GM15510 (cell line): Measurements from ENCODE around the gene GPR141.

Source experiments
- POLR2A ChIP-seq: IDR thresholded peaks from 3 replicates; pipeline ENCODE4 v1.6.1; 2011; ENCODE audit warnings: borderline replicate concordance; ENCODE audit not compliant: insufficient read length; ENCODE audit errors: extremely low read depth

Gene GPR141

DNA sequence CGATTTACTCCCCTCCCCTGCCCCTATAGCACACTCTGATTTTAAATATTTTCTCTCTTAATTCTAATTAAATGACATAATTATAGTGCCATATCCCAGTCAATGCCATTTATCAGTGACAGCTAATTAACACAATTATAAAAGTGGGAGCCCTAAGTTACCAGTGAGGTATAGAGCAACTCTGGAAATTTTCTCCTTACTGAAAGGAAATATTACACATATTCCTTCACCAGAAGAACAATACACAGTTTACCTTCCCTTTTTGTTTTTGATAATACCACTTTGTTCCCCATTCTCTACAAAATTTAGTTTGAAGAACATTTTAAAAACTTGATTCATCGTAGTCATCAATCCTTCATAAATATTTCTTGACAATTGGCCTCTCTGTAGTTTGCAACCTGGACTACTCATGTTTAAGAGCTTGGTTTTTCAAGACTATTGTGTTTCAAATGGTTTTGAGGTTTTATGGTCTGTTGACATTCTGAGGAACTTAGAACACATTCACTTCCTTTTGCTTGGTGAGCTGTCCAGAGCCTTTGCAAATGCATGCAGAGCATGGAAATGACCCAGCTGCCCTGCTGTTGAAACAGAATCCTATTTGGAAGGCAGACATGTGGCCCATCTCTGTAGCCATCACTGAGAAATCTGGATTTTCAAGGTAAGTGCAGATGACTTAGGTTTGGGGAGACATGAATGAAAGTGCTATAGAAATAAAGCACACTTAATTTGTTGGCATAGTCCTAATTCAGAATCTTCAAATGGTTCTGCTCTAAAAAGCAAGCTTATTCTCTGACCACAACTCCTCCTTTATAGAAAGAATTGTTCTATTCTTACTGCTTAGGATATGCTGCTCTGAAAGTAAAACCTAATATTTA, at the start of gene GPR141:
GPR141 (plus strand) TSS at position 521 of the 875 bp plus-strand sequence. CDS start 56,628 bp downstream, outside the sequence.
- TF ChIP-seq POLR2A = no peak

DNA sequence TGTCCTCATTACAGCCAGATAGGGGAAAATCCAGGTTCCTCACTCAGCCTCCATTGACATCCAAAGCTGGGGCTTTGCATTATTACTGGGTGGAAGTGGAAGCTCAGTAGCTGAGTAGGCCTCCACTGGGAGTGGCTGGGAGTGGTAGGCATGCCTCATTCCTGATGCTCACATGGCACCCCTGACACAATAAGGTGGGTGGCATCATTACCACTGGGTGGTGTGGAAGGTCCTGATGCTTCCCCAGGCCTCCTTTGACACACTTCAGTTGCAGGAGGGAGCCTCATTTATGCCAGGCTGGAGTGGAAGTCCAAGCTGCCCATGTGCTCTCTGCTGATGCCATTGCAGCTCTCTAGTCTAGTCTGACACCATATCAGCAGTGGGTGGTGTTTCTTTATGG, 48.2 kb upstream of the GPR141 start:
- TF ChIP-seq POLR2A = no peak

DNA sequence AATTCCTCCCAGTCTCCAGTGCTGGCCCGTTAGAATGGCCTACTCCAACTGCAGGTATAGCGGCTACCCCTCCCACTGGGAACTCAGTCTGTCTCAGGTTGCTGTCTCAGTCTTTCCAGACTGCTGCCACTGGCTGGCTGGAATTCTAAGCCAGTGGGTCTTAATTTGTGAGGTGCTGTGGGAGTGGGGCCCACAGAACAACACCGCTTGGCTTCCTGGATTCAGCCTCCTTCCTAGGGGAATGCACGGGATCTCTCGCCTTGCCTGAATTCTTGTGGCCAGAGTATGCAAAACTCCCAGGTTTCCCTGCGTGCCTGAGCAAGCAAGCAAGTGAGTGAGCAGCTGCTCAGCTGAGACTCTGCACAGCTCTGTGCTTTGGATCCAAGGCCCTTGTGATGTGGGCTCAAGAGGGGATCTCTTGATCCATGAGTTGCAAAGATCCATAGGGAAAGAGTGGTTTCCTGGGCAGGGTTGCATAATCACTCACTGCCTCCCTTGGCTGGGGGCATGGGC, 41.5 kb upstream of the GPR141 start:
- TF ChIP-seq POLR2A = no peak

- TF ChIP-seq POLR2A = no peak
These were observed 39.7 kb upstream of the GPR141 start for GRCh38 chr7:37643876-37644275.

DNA sequence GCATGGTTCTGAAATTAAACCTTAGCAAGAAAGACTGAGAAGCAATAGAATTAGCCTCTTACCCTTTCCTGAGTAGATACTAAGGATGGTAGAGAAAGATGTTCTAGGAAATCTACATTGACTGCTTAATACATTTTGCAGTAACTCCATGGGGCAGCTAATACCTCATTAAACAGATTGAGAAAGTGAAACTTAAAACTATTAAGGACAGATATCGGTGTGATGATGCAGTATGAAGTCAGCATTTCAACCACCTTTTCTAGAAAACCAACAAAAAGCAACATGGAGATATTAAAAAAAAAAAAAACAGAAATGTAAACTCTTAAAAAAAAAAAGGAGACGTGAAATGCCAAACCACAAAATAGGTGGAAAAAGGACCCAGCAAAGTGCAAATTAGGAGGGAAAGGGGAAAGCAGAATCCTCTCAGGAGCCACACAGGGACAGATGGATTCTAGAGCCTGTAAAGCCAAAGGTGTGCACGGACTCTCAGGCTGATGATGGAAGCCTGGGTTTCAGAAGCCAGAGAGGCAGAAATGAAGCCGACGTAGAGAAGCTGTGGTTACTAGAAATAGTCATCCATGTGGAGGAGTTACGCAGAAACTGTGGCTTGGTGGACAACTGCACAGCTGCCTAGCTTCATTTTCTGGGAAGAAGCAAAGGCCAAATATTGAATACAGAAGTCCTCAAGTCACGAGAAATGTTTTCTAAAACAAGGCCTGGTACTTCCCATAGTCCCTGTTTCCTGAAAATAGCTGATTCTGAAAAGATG, 38.1 kb upstream of the GPR141 start:
- TF ChIP-seq POLR2A = no peak

DNA sequence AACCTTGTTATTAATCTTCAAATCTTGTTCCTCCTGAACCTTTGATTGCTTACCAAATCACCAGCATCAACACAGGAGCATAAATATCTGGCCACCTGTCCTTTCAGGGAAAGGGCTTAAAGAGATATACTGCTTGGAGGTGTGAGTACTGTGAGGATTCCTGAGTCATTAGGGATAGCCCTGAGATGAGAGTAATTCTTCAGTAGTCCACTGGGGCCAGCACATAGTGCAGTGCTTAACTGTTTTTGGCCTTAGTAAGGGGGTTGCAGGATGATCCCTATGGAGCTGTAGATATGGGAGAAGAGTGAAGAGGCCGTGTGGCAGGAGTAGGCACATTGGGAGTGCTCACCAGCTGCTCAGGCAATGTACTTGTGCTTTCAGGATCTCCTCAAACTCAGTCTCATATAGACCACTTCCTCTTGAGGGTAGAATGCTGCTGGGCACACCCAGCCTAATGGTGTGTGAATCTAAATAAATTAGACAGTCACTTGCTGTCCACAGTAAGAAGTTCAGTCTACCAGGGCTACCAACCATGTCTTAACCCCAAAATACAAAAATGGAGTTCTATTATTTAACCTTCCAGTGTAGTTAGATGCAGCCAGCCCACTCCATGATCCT, 26.5 kb upstream of the GPR141 start:
- no peak for TF ChIP-seq POLR2A

DNA sequence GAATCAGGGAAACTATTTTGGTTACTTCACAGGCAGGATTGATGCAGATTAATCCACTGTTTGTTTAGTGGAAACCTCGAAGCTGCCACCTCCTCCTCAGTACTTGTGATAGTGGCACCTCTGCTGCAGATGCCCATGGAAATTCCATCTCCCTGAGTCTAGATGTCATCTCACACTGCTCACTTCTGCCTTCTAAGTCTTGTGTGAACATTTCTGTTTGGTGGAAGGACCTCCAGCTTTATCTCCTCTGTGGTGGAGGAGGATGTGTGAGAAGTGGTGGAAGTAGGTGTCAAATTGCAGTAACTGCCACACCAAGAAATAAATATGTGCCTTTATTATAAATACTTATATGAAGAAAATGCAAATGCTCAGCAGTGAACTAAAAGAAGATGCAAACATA, 25.8 kb upstream of the GPR141 start:
- TF ChIP-seq POLR2A = no peak

DNA sequence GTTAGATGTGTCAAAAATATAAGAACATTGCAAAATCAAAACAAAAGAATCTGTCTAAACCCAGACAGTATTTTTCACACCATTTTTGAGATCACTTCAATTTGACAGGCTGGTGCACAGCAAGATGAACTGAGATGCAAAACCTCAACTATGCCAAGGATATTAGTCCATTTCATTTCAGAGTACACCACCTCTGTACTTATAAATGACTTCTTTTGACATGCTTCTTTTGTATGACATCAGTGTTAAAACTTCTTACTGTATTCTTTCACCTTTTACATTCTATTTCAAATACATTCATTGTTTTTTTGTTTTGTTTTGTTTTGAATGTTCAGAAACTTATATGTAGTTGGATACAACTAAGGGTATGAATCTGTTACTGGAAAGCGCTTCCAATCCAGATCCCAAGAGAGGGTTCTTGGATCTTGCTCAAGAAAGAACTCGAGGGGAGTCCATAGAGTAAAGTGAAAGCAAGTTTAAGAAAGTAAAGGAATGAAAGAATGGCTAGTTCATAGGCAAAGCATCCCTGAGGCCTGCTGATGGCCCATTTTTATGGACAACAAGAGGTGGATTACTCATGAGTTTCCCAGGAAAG, 23.5 kb upstream of the GPR141 start:
- TF ChIP-seq POLR2A = no peak

DNA sequence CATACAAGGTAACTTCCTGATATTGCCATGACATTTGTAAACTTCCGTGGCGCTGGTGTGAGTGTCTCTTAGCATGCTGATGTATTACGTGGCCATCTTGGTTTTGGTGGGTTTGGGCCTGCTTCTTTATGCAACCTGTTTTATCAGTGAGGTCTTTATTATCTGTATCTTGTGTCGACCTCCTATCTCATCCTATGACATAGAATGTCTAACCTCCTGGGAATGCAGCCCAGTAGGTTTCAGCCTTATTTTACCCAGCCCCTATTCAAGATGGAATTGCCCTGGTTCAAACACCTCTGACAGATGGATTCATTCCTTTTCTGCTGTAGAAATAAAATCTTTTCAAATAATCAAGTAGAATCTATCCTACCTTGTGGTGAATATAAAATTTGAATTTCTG, 23.0 kb upstream of the GPR141 start:
- TF ChIP-seq POLR2A = no peak

DNA sequence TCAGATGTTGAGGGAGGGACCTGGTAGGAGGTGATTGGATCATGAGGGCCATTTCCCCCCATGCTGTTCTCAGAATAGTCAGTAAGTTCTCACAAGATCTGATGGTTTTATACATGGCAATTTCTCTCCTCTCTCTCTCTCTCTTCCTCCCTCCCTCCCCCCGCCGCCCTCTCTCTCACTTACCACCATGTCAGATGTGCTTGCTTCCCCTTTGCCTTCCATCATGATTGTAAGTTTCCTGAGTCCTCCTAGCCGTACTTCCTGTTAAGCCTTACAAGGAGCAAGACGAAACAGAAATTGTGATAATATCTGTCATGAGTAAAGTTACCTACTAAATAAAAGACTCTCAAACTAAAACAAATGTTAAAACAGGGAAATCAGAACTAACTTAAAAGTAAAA, 19.9 kb upstream of the GPR141 start:
- no peak for TF ChIP-seq POLR2A

GRCh38 chr7:37665352-37666022, 18.1 kb upstream of the GPR141 start:
- TF ChIP-seq POLR2A = no peak

DNA sequence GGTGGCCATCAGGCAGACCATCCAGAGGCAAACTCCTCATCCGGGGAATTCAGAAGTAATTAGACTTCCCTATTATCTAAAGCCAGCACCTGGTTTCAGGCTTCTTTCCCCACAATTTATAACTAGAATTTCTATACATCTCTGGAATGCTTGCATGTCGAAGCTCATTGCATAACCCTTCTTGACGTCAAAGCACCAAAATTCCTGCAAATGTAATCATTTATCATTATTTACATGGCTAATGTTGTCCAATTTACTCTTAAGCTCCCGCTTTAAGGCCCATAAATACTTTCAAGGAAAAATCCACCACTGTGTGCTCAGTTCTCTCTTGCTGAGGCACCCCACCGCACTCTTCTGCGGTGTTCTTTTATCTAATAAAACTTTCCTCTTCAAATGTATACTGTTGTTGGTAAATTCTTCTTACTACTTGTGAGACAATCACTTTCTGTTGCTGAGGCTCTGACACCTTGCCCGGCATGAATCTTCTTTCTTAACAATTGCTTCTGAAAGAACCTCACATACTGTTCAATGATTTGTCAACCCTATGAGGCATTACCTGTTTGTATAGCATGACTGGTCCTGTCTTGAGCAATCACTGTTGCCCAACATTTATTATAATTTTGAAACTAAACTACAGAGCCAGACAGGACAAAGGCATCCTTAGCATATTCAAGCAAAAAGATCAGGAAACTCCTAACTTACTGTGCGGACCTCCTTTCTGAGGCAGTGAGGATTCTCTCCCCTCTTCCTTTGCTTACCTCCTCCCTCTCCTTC, 17.4 kb upstream of the GPR141 start:
- TF ChIP-seq POLR2A = no peak

DNA sequence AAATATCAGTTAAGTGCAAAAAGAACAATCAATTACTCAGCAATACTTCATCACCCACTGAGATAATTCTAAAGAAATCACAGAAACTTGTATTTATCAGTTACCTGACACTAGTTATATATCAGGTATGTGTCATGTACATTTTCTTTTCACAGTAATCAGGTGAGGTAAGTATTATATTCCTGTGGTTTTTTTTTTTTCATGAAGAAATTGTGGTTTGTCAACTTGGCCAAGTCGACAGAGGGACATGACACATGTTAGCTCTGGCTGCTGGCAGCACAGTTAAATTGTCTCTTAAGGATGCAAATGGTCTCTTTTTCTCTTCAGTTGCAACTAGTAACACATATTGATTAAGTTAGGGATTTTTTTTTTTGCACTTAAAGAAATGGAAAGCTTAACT, 13.7 kb upstream of the GPR141 start:
- no peak for TF ChIP-seq POLR2A
